ENCODE data around the gene PET100.

PET100 gene

DNA sequence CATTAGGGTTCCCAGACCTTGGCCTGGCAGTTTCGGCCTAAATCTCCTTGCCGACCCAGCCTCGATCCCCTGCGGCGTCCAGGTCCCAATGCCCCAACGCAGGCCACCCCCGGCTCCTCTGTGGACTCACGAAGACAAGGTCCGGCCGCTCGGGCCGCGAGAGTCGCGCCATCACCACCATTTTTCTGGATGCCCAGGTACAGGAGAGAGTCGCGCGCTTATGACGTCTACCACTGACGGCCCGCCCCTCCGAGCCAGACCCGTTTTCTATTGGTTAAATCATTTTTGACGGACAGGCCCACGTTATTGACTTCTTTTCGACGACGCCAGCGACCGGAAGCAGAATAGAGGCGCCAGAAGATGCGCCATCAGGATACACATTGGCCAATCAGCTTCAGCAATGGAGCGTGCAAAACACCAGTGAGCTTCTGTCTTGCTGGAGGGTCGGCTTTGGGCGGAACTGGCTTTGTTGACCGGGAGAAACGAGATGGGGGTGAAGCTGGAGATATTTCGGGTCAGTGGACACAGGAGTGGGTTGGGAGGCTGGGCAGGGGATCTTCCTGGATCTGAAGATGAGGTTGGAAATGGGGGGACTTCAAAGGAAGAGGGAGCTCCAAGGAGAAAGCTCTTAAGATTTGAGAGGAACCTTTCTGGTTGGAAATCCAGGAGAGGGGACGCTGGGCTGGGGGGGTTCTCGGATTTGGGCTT, at the start of gene PET100, which contains the start of gene XAB2:
Gene PET100, plus strand, starts transcription at position 447 of the 708 bp plus-strand sequence. Its CDS starts 41 bp downstream, at position 488.
Gene XAB2, minus strand, starts transcription at position 199 of the 708 bp plus-strand sequence. Its CDS starts 18 bp downstream, at position 181.
- H3K27ac Mint-ChIP-seq = peak within 1 kb of the TSS; percentile 100

DNA sequence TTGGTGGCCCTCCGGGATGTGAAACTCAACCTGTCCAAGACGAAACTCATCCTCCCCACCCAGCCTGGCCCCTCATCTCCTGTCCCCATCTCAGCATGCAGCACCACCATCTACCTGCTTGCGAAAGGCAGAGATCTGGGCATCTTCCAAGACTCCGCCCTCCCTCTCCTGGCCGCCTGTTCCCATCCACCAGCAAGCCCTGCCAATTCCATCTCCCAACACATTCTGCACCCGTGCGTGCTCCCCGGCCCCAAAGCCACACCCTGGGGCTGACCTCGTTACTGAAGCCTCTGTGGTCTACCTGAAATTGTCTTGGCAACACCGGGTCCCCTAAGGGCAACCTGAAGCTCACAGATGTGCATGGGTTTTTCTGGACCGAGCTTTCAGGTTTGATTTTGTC, 47.1 kb upstream of the PET100 start:
- no peaks in the 10 kb centered on the region for H3K4me1 Mint-ChIP-seq
- DNase-seq = no peak
- no peak overlapping the region for H3K4me3 Mint-ChIP-seq
- H3K27me3 Mint-ChIP-seq = peaks cover 3% of the 10 kb centered on the region
- H3K9me3 Mint-ChIP-seq = no peaks in the 10 kb centered on the region
- no peaks in the 10 kb centered on the region for H3K36me3 Mint-ChIP-seq (ENCODE audit: low read depth)
- no peak for ATAC-seq
- H3K27ac Mint-ChIP-seq = no peak overlapping the region

More for the DNA sequence above, at the start of gene PET100, which contains the start of gene XAB2:
- Mint-ChIP-seq H3K27me3 (no peaks in the 10 kb centered on the region), H3K36me3 (ENCODE audit: low read depth) (peaks cover 13% of the 10 kb centered on the region), H3K4me1 (peaks cover 36% of the 10 kb centered on the region), H3K9me3 (no peaks in the 10 kb centered on the region), H3K4me3 (peak within 1 kb of the TSS; percentile 100)
- ATAC-seq (peak; percentile 97), DNase-seq (peak; percentile 91)

DNA sequence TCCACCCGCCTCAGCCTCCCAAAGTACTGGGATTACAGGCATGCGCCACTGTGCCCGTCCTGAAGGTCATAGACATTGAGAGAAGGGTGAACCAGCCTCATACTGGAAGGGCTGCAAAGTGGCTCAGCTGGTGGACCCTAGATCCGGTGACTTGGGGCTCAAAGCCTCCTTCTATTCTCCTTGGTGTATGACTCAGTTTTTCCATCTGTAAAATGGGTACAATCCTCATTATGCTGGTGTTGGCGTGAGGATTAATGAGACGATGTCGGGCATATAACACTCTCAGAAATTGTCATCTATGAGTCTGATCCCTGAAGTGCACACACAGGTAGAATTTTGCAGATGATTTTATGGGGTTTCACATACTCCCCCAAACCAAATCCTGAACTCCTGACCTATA, 39.8 kb upstream of the PET100 start:
- H3K27me3 Mint-ChIP-seq = peaks cover 13% of the 10 kb centered on the region
- H3K4me3 Mint-ChIP-seq = no peak overlapping the region
- no peak for DNase-seq
- no peaks in the 10 kb centered on the region for H3K9me3 Mint-ChIP-seq
- H3K4me1 Mint-ChIP-seq = no peaks in the 10 kb centered on the region
- H3K27ac Mint-ChIP-seq = no peak overlapping the region
- H3K36me3 Mint-ChIP-seq (ENCODE audit: low read depth) = no peaks in the 10 kb centered on the region
- ATAC-seq = no peak

DNA sequence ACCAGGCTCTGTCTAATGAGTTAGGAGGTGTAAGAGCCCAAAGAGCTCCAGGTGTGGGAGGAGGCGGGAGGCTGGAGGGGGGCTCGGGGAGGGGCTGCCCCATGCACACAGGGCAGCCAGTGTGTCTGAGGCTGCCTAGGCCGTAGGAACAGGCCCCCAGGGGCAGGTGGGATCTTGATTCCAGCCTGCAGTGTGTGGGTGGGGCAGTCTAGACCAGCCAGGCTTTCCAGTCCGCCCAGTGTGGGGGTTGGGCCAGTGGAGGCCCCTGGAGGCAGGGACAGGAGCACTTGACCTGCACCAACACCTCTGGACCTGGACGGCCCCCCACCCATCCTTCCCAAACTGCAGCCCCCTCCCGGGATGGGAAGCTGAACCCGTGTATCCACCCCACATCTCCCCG, 39.3 kb upstream of the PET100 start:
- Mint-ChIP-seq H3K36me3 (ENCODE audit: low read depth) (no peaks in the 10 kb centered on the region), H3K27me3 (peaks cover 17% of the 10 kb centered on the region), H3K4me3 (no peak overlapping the region), H3K9me3 (no peaks in the 10 kb centered on the region), H3K4me1 (peaks cover 2% of the 10 kb centered on the region), H3K27ac (no peak overlapping the region)
- DNase-seq (no peak), ATAC-seq (no peak)

DNA sequence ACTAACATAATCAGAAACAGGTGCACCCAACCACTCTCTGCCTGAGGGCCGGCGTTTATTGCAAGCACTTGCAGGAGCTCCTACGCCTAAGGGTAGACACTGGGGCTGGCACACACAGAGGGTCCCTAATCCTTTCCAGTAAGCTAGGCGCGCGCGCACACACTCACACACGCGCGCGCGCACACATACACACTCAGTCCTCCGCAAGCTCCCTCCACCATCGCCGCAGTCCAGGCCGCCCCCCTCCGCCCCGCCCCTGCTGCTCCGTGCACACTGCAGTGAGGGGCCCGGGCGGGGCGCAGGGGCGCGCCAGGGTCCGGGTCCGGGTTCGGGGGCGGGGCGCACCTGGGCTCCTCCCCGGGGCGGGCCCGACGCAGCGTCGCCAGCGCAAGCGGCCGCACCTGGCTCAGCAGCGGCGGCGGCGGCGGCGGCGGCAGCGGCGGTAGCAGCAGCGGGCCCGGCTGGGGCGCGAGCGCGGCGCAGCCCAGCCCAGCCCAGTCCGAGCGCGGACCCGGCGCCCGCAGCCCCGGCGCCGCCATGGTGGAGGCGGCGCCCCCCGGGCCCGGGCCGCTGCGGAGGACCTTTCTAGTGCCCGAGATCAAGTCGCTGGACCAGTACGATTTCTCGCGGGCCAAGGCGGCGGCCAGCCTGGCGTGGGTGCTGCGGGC, 34.0 kb upstream of the PET100 start, which contains the start of gene CAMSAP3:
Gene CAMSAP3, plus strand, starts transcription at position 398 of the 668 bp plus-strand sequence. Its CDS starts 140 bp downstream, at position 538.
- H3K9me3 Mint-ChIP-seq = no peaks in the 10 kb centered on the region
- H3K4me1 Mint-ChIP-seq = peaks cover 4% of the 10 kb centered on the region
- H3K27me3 Mint-ChIP-seq = peaks cover 35% of the 10 kb centered on the region
- H3K36me3 Mint-ChIP-seq (ENCODE audit: low read depth) = no peaks in the 10 kb centered on the region
- ATAC-seq = peak; percentile 70
- DNase-seq = peak; percentile 52
- no peak within 1 kb of the TSS for H3K27ac Mint-ChIP-seq
- H3K4me3 Mint-ChIP-seq = peak within 1 kb of the TSS; percentile 61

GRCh38 chr19:7596211-7596937, 33.2 kb upstream of the PET100 start:
- Mint-ChIP-seq H3K4me1 (peaks cover 7% of the 10 kb centered on the region), H3K4me3 (peak overlapping the region; percentile 59), H3K27ac (no peak overlapping the region), H3K27me3 (peaks cover 38% of the 10 kb centered on the region), H3K36me3 (ENCODE audit: low read depth) (peaks cover 2% of the 10 kb centered on the region), H3K9me3 (peaks cover 4% of the 10 kb centered on the region)
- DNase-seq (no peak), ATAC-seq (no peak)

DNA sequence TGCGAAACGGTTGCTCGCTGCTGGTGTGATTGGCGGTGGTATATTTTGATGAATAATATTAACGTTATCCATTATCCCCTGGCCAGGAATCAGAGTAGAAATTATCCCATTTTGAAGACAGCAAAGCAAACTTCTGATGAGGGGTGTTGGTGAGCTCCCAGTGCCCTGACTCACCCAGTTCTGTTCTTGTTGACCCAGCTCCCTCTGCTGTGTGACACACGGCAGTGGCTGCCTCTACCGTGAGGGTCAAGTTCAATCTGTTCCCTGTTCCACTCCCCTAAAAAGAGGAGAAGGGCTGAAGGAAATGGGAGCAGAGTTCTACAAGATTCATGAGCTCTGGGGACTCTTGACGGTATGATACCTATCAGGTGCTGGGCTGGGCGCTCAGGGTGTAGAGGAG, 31.9 kb upstream of the PET100 start:
- Mint-ChIP-seq H3K4me3 (no peak overlapping the region), H3K9me3 (peaks cover 4% of the 10 kb centered on the region), H3K36me3 (ENCODE audit: low read depth) (peaks cover 2% of the 10 kb centered on the region), H3K27me3 (peaks cover 38% of the 10 kb centered on the region), H3K27ac (no peak overlapping the region), H3K4me1 (peaks cover 7% of the 10 kb centered on the region)
- DNase-seq = no peak
- ATAC-seq = no peak

DNA sequence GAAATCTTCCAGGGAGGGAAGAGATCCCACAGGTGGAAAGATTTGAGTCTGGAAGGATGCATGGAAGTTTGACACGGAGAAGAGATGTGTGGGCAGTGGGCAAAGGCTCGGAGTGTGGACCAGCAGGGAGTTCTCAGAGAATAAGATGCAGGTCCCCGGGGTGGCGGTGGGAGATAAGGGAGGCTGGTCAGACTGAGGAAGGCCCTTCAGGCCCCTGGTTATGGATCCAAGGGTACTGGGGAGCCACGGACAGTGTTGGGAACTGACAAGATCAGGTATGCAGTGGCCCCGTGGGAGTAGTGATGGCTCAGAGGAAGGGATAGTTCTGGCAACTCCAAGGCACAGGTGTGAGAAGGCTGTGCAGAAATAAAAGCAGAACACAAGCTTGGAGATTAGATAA, 31.4 kb upstream of the PET100 start:
- Mint-ChIP-seq H3K36me3 (ENCODE audit: low read depth) (peaks cover 2% of the 10 kb centered on the region), H3K9me3 (peaks cover 4% of the 10 kb centered on the region), H3K4me1 (peaks cover 7% of the 10 kb centered on the region), H3K4me3 (no peak overlapping the region), H3K27me3 (peaks cover 37% of the 10 kb centered on the region), H3K27ac (no peak overlapping the region)
- ATAC-seq = no peak
- DNase-seq = no peak

- DNase-seq (no peak), ATAC-seq (no peak)
- Mint-ChIP-seq H3K36me3 (ENCODE audit: low read depth) (peaks cover 2% of the 10 kb centered on the region), H3K27ac (peak overlapping the region; percentile 76), H3K27me3 (peaks cover 24% of the 10 kb centered on the region), H3K4me3 (peak overlapping the region; percentile 52), H3K9me3 (peaks cover 4% of the 10 kb centered on the region), H3K4me1 (peaks cover 3% of the 10 kb centered on the region)
Measured at GRCh38 chr19:7600721-7601120, 28.9 kb upstream of the PET100 start.

- H3K4me3 Mint-ChIP-seq = no peak overlapping the region
- peaks cover 20% of the 10 kb centered on the region for H3K27me3 Mint-ChIP-seq
- DNase-seq (no peak), ATAC-seq (no peak)
- peaks cover 2% of the 10 kb centered on the region for H3K36me3 Mint-ChIP-seq (ENCODE audit: low read depth)
- H3K4me1 Mint-ChIP-seq = peaks cover 3% of the 10 kb centered on the region
- no peak overlapping the region for H3K27ac Mint-ChIP-seq
- H3K9me3 Mint-ChIP-seq = peaks cover 4% of the 10 kb centered on the region
Measured at GRCh38 chr19:7602240-7602934, 27.2 kb upstream of the PET100 start.

DNA sequence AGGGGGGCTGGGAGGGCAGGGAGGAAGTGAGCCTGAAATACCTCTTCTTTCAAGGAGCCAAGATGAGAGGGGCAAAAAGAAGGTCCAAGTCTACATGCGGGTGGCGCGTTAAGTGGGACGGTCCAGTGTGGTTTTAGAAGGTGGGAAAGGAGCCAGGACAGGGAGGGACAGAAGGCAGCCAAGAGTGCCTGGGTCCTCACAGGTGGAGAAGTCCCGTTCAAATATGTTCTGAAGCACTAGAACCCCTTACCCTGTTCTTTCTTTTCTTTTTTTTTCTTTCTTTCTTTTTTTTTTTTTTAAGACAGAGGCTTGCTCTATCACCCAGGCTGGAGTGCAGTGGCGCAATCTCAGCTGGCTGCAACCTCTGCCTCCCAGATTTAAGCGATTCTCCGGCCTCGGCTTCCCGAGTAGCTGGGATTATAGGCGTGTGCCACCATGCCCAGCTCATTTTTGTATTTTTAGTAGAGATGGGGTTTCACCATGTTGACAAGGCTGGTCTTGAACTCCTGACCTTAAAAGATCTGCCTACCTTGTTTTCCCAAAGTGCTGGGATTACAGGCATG, 26.6 kb upstream of the PET100 start:
- ATAC-seq (no peak), DNase-seq (no peak)
- peaks cover 13% of the 10 kb centered on the region for H3K27me3 Mint-ChIP-seq
- no peak overlapping the region for H3K4me3 Mint-ChIP-seq
- no peak overlapping the region for H3K27ac Mint-ChIP-seq
- peaks cover 3% of the 10 kb centered on the region for H3K4me1 Mint-ChIP-seq
- peaks cover 2% of the 10 kb centered on the region for H3K36me3 Mint-ChIP-seq (ENCODE audit: low read depth)
- peaks cover 4% of the 10 kb centered on the region for H3K9me3 Mint-ChIP-seq

DNA sequence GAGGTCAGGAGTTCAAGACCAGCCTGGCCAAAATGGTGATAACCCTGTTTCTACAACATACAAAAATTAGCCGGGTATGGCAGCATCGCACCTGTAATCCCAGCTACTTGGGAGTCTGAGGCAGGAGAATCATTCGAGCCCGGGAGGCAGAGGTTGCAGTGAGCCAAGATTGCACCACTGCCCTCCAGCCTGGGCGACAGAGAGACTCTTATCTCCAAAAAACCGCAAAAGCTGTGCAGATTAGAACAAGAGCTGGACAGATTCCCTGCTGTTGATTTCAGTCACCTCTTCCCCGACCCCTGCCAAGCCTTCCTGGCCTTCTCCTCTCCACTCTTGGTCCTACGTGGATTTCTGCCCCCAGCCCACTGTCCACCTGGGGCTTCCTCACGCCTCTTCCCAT, 25.7 kb upstream of the PET100 start:
- Mint-ChIP-seq H3K27ac (no peak overlapping the region), H3K4me3 (no peak overlapping the region), H3K4me1 (peaks cover 3% of the 10 kb centered on the region)

GRCh38 chr19:7605490-7606222, 23.9 kb upstream of the PET100 start:
- Mint-ChIP-seq H3K9me3 (peaks cover 3% of the 10 kb centered on the region), H3K36me3 (ENCODE audit: low read depth) (peaks cover 2% of the 10 kb centered on the region), H3K27ac (no peak overlapping the region), H3K27me3 (peaks cover 5% of the 10 kb centered on the region), H3K4me1 (peaks cover 3% of the 10 kb centered on the region), H3K4me3 (no peak overlapping the region)
- DNase-seq = peak; percentile 44
- ATAC-seq = peak; percentile 62

More for the DNA sequence above, 25.7 kb upstream of the PET100 start:
- Mint-ChIP-seq H3K36me3 (ENCODE audit: low read depth) (peaks cover 2% of the 10 kb centered on the region), H3K27me3 (peaks cover 6% of the 10 kb centered on the region), H3K9me3 (peaks cover 4% of the 10 kb centered on the region)
- no peak for ATAC-seq
- no peak for DNase-seq
